ENCODE measurements around the gene BRME1.

- TF ChIP-seq CTCF (IDR thresholded peaks at IDR 0.05) (no peak), POLR2AphosphoS5 (IDR thresholded peaks at IDR 0.05) (no peak)
These were observed 14.6 kb upstream of the BRME1 start for GRCh38 chr19:13920524-13920923.

Measured in esophagus muscularis mucosa (tissue), 3 donors.